ENCODE data around the gene SESN3. TPM values are rescaled to one million over a fixed set of nuclear protein-coding genes. Genes with fewer than 3 reads are reported as not detected.

SESN3 gene
- total RNA-seq, 1 experiment from 2014 or later: 36.8 TPM

GRCh38 chr11:95135880-95136279, 95.1 kb downstream of the SESN3 start:
- no peak overlapping the region for H3K4me3 Mint-ChIP-seq

More at GRCh38 chr11:95135880-95136279, 95.1 kb downstream of the SESN3 start:
- Histone ChIP-seq H3T11ph (ENCODE audit: low read length) (no peak overlapping the region), H3K27me3 (ENCODE audit: insufficient read depth, low read length) (no peaks in the 10 kb centered on the region), H2AK5ac (ENCODE audit: insufficient read length, low read length) (no peak overlapping the region), H2BK20ac (ENCODE audit: low read depth, low read length, poor library complexity, severe bottlenecking) (no peak overlapping the region), H3K9ac (ENCODE audit: extremely low read depth, insufficient read length, low read length) (no peak overlapping the region), H3K4me1 (ENCODE audit: insufficient read depth, low read length) (no peaks in the 10 kb centered on the region), H3K56ac (ENCODE audit: insufficient read length, low read depth, low read length) (no peak overlapping the region), H3K4ac (ENCODE audit: low read depth, low read length) (no peak overlapping the region), H3K79me1 (ENCODE audit: insufficient read depth, low read depth, low read length, poor library complexity, severe bottlenecking) (no peaks in the 10 kb centered on the region), H2BK120ac (ENCODE audit: low read depth, low read length, poor library complexity, severe bottlenecking) (no peak overlapping the region), H3K23me2 (ENCODE audit: insufficient read length, low read depth, low read length, poor library complexity, severe bottlenecking) (no peaks in the 10 kb centered on the region), H3K14ac (ENCODE audit: insufficient read depth, low read length) (no peak overlapping the region), H4K91ac (ENCODE audit: insufficient read length, low read depth, low read length) (no peak overlapping the region), H3K27ac (ENCODE audit: insufficient read length, low read depth, low read length) (no peak overlapping the region), H3K23ac (ENCODE audit: insufficient read length, low read depth, low read length) (no peak overlapping the region), H3K18ac (ENCODE audit: insufficient read length, low read depth, low read length) (no peak overlapping the region), H3K79me2 (ENCODE audit: insufficient read depth, low read length) (no peaks in the 10 kb centered on the region), H2BK5ac (ENCODE audit: insufficient read length, low read length) (no peak overlapping the region), H3K4me2 (ENCODE audit: insufficient read depth, insufficient read length, low read length) (no peak overlapping the region), H2BK15ac (ENCODE audit: low read depth, low read length) (no peak overlapping the region), H3K9me3 (ENCODE audit: control insufficient read depth, low read depth, low read length) (no peaks in the 10 kb centered on the region), H4K8ac (replicated peaks; ENCODE audit: insufficient read length, low read depth, low read length) (no peak overlapping the region), H2BK12ac (ENCODE audit: insufficient read length, low read depth, low read length) (no peak overlapping the region), H4K20me1 (ENCODE audit: control insufficient read depth, insufficient read depth, insufficient read length) (no peaks in the 10 kb centered on the region), H4K5ac (ENCODE audit: insufficient read length, low read depth, low read length) (no peak overlapping the region), H2AFZ (ENCODE audit: low read length) (no peak overlapping the region)
- no peaks in the 10 kb centered on the region for H3K4me1 Mint-ChIP-seq
- no peak for TF ChIP-seq CTCF (conservative IDR thresholded peaks at IDR 0.05)
- no CpG with 5 or more reads among the region's 2 CpGs for WGBS (ENCODE audit: extremely low coverage, insufficient read length, low lambda C conversion rate)
- no peak for DNase-seq
- H3K27me3 Mint-ChIP-seq (ENCODE audit: low read depth): peaks cover 38% of the 10 kb centered on the region
- H3K27ac Mint-ChIP-seq: no peak overlapping the region
- no peaks in the 10 kb centered on the region for H3K9me3 Mint-ChIP-seq
- H3K36me3 Mint-ChIP-seq (ENCODE audit: insufficient read depth in 1 of 3, low read depth in 3 of 3): no peaks in the 10 kb centered on the region

Measured in H9 (cell line).